ENCODE data around the gene ANKRD13B. TPM values are rescaled to one million over a fixed set of nuclear protein-coding genes. Genes with fewer than 3 reads are reported as not detected.

ANKRD13B gene
- total RNA-seq, 2 experiments from 2014 or later: 11.3 to 13.6 TPM

GRCh38 chr17:29586676-29587469, 6.1 kb upstream of the ANKRD13B start:
- Mint-ChIP-seq H3K27ac (peak overlapping the region; percentile 44), H3K9me3 (no peaks in the 10 kb centered on the region), H3K36me3 (ENCODE audit: low read depth) (peaks cover 15% of the 10 kb centered on the region), H3K4me1 (peaks cover 73% of the 10 kb centered on the region), H3K4me3 (peak overlapping the region; percentile 97), H3K27me3 (no peaks in the 10 kb centered on the region)
- POLR2A ChIA-PET: interaction anchor here (0.8 to 4.9 kb wide), 6 partner anchors 17 to 447 kb away, joined by 3 to 61 read pairs (median 6); partner anchors contain the start of genes ABHD15, SSH2 and TP53I13
- CTCF ChIA-PET: interaction anchor here (0.7 to 3.1 kb wide), 9 partner anchors 14 to 217 kb away, joined by 3 to 19 read pairs (median 4); no protein-coding TSS in a partner anchor
- no peak for DNase-seq

GRCh38 chr17:29587591-29587990, 5.3 kb upstream of the ANKRD13B start:
- ChIA-PET CTCF (interaction anchor here (1.0 to 3.1 kb wide), 7 partner anchors 8 to 192 kb away, joined by 3 to 19 read pairs (median 6); no protein-coding TSS in a partner anchor), POLR2A (interaction anchor here (1.0 to 4.9 kb wide), 5 partner anchors 18 to 343 kb away, joined by 5 to 61 read pairs (median 8); partner anchors contain the start of genes ABHD15, SSH2 and TP53I13)

GRCh38 chr17:29588017-29588561, 4.8 kb upstream of the ANKRD13B start:
- POLR2A ChIA-PET: interaction anchor here (0.9 to 4.9 kb wide), 8 partner anchors 11 to 343 kb away, joined by 3 to 61 read pairs (median 6); partner anchors contain the start of genes ABHD15, SSH2 and TP53I13
- Mint-ChIP-seq H3K4me1 (peaks cover 80% of the 10 kb centered on the region), H3K4me3 (peak overlapping the region; percentile 97), H3K27ac (peak overlapping the region; percentile 86), H3K27me3 (no peaks in the 10 kb centered on the region), H3K36me3 (ENCODE audit: low read depth) (peaks cover 8% of the 10 kb centered on the region), H3K9me3 (no peaks in the 10 kb centered on the region)
- no peak for DNase-seq
- CTCF ChIA-PET: interaction anchor here (0.6 to 2.7 kb wide), 8 partner anchors 9 to 326 kb away, joined by 3 to 19 read pairs (median 4); no protein-coding TSS in a partner anchor

More at GRCh38 chr17:29587591-29587990, 5.3 kb upstream of the ANKRD13B start:
- Mint-ChIP-seq H3K4me3 (peak overlapping the region; percentile 97), H3K9me3 (no peaks in the 10 kb centered on the region), H3K27ac (peak overlapping the region; percentile 44), H3K4me1 (peaks cover 77% of the 10 kb centered on the region), H3K27me3 (no peaks in the 10 kb centered on the region), H3K36me3 (ENCODE audit: low read depth) (peaks cover 12% of the 10 kb centered on the region)
- DNase-seq: no peak

GRCh38 chr17:29588562-29589411, 4.1 kb upstream of the ANKRD13B start:
- Mint-ChIP-seq H3K4me1 (peaks cover 74% of the 10 kb centered on the region), H3K4me3 (peak overlapping the region; percentile 97), H3K27me3 (no peaks in the 10 kb centered on the region), H3K27ac (peak overlapping the region; percentile 86), H3K9me3 (no peaks in the 10 kb centered on the region), H3K36me3 (ENCODE audit: low read depth) (peaks cover 1% of the 10 kb centered on the region)
- ChIA-PET CTCF (interaction anchor here (0.6 to 2.7 kb wide), 8 partner anchors 10 to 325 kb away, joined by 3 to 19 read pairs (median 4); no protein-coding TSS in a partner anchor), POLR2A (interaction anchor here (0.9 to 4.9 kb wide), 8 partner anchors 12 to 342 kb away, joined by 3 to 61 read pairs (median 6); partner anchors contain the start of genes ABHD15, SSH2 and TP53I13)
- peak; percentile 53 for DNase-seq

- peak within 1 kb of the TSS; percentile 97 for H3K4me3 Mint-ChIP-seq
- peak; percentile 88 for DNase-seq
- H3K9me3 Mint-ChIP-seq: no peaks in the 10 kb centered on the region
- no peaks in the 10 kb centered on the region for H3K36me3 Mint-ChIP-seq (ENCODE audit: low read depth)
- H3K4me1 Mint-ChIP-seq: peaks cover 72% of the 10 kb centered on the region
- POLR2A ChIA-PET: interaction anchor here (1.4 to 4.9 kb wide), 5 partner anchors 17 to 341 kb away, joined by 7 to 61 read pairs (median 24); partner anchors contain the start of genes ABHD15, SSH2 and TP53I13
- CTCF ChIA-PET: interaction anchor here (2.7 to 4.8 kb wide), 5 partner anchors 9 to 220 kb away, joined by 8 to 75 read pairs (median 22); no protein-coding TSS in a partner anchor
- no peaks in the 10 kb centered on the region for H3K27me3 Mint-ChIP-seq
- peak within 1 kb of the TSS; percentile 86 for H3K27ac Mint-ChIP-seq
Observed at GRCh38 chr17:29589524-29590410, 3.2 kb upstream of the ANKRD13B start, which contains the start of gene GIT1. GIT1 (minus strand) TSS chr17:29589648; CDS start chr17:29589378, 270 bp downstream.

- H3K9me3 Mint-ChIP-seq: no peaks in the 10 kb centered on the region
- peaks cover 65% of the 10 kb centered on the region for H3K4me1 Mint-ChIP-seq
- POLR2A ChIA-PET: interaction anchor here (1.1 to 4.5 kb wide), 6 partner anchors 8 to 339 kb away, joined by 3 to 89 read pairs (median 9); partner anchors contain the start of genes ABHD15, SSH2 and TP53I13
- H3K36me3 Mint-ChIP-seq (ENCODE audit: low read depth): no peaks in the 10 kb centered on the region
- CTCF ChIA-PET: interaction anchor here (0.7 to 4.8 kb wide), 12 partner anchors 10 to 476 kb away, joined by 3 to 75 read pairs (median 4); partner anchors contain the start of genes ABHD15 and TP53I13
- DNase-seq: no peak
- H3K27me3 Mint-ChIP-seq: no peaks in the 10 kb centered on the region
- peak overlapping the region; percentile 84 for H3K27ac Mint-ChIP-seq
- peak overlapping the region; percentile 77 for H3K4me3 Mint-ChIP-seq
Observed at GRCh38 chr17:29590411-29591145, 2.4 kb upstream of the ANKRD13B start.

- Mint-ChIP-seq H3K27me3 (no peaks in the 10 kb centered on the region), H3K9me3 (no peaks in the 10 kb centered on the region), H3K36me3 (ENCODE audit: low read depth) (no peaks in the 10 kb centered on the region), H3K4me1 (peaks cover 60% of the 10 kb centered on the region), H3K4me3 (peak overlapping the region; percentile 47), H3K27ac (peak overlapping the region; percentile 59)
- ChIA-PET CTCF (interaction anchor here (0.7 to 4.8 kb wide), 21 partner anchors 10 to 502 kb away, joined by 3 to 75 read pairs (median 4); partner anchors contain the start of genes ABHD15 and TP53I13), POLR2A (interaction anchor here (1.1 to 4.5 kb wide), 6 partner anchors 9 to 339 kb away, joined by 3 to 89 read pairs (median 9); partner anchors contain the start of genes ABHD15, SSH2 and TP53I13)
- DNase-seq: no peak
Observed at GRCh38 chr17:29591146-29591736, 1.7 kb upstream of the ANKRD13B start.

GRCh38 chr17:29591737-29592608, 959 bp upstream of the ANKRD13B start:
- Mint-ChIP-seq H3K27ac (peak overlapping the region; percentile 59), H3K9me3 (no peaks in the 10 kb centered on the region), H3K36me3 (ENCODE audit: low read depth) (no peaks in the 10 kb centered on the region), H3K27me3 (no peaks in the 10 kb centered on the region), H3K4me3 (peak overlapping the region; percentile 68), H3K4me1 (peaks cover 54% of the 10 kb centered on the region)
- ChIA-PET POLR2A (interaction anchor here (0.7 to 4.5 kb wide), 10 partner anchors 10 to 1188 kb away, joined by 3 to 89 read pairs (median 4); partner anchors contain the start of genes ABHD15, SSH2 and TP53I13), CTCF (interaction anchor here (0.7 to 4.8 kb wide), 22 partner anchors 11 to 502 kb away, joined by 3 to 75 read pairs (median 4); no protein-coding TSS in a partner anchor)
- peak; percentile 83 for DNase-seq

Measured in activated CD4-positive, alpha-beta memory T cell treated with anti-CD3 and anti-CD28 coated beads, Interleukin-2, amount 10 ng/mL, durations not matched to agents 7 days and 5 days (primary cell).